HG02884 (cell line): ENCODE measurements around the gene GATA3.

Source experiments
- ATAC-seq: cut with Tn5 transposase; IDR thresholded peaks from one replicate; pipeline ENCODE4 v1.9.1; 2021; ENCODE audit warnings: mild to moderate bottlenecking, moderate library complexity; ENCODE audit not compliant: unreplicated experiment

GATA3 gene

DNA sequence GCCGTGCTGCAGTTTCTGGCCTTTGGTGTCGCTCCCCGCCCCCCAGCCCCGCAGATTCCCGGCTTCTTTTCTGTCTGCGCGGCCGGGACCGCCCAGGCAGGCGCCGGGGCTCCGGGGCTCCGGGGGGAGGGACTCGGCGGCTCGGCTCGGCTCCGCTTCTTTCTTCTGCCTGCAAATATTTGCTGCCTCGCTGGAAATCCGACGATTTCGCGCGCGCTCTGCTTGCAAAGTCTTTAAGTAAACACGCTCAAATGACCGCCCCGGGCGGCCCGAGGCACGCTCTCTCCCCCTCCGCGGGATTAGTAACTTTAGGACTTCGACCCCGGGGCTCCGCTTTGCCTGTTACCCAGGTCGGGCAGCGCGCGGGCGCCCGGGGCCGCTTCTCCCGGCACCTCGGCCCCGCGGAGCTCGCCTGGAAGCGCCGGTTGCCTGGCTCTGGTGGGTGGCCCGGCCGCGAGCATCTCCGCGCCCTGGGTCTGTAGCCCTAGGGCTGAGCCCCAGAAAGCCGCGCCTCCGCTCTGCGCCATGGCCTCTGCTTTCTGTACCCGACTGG lies 3.9 kb upstream of the GATA3 start:
- ATAC-seq = no peak

DNA sequence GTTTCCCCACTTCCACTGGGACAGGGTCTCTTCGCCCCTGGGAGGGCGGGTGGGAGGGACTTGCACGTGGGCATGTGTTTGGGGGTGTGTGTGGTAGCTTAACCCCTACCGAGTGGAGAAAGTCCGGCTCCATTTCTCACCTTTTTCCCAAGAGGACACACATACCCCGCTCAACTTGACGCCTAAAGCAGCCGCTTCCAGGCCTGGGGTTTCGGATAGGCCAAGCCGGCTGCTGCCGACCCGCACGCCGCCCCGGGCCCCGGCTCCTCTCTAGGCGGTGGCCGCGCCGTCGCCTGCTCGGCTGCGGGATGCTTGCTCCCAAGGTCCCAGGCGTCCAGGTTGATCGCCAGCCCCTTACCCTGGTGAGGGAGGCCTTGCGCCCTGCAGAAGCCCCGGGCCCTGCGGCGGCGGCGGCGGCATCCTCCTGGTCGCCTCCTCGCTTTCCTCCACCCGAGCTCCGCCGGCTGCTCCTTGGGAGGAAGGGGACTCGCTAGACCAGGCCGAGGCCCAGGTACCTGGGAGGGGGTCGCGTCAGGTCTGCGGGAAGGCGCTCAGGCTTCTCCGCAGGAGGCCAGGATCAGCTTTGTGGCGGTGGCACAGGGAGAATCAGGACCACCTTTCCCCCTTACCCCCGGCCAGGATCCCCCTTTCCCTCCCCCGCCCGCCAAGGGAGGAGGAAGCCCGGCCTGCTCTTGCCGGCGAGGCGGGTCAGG lies 3.2 kb upstream of the GATA3 start:
- ATAC-seq = no peak

DNA sequence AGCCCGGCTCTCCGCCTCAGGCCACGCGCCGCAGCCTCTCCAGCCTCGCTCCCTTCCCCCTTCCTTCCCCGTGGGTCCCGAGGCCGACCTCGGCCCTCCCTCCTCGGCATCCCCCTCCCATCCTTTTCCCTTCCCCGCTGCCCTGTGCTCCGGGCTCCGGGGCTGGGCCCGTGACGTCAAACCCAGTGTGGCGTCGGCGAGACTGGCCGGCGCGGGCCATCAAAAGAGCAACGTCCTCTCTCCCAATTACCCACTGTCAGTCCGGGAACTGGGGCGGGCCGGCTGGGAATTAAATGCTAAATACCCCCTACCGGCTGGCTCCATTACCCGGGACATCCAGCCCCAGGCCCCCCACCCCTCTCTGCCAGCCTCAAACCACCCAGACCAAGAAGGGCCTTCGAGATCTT lies 2.6 kb upstream of the GATA3 start:
- no peak for ATAC-seq

DNA sequence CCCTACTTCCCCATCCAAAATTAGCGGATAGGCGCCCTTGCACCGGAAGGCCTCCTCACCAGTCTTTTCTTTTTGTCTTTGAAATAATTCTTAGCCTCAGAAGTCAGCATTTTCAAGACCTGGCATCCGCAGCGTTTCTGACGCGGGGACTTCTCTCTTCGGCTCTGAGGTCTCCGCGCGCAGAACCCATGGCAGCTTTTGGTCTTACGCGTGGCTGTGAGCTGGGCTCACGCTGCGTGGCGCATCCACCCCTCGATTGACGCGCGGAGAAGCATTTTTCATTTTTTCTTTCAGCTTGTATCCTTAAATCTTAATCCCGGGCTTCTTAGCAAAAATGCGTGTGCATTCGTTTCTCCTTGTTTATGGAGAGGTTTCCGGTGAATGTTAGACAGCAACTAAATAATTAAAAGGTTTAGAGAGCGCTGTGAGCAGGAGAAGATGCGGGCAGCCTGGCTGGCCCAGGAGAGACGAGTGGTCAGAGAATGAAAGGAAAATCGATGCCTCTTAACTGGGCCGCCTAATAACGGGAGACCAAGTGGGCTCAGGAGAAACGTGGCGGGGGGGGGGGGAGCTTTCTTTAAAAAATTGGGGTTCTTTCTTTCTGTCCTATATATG lies 2.0 kb upstream of the GATA3 start:
- ATAC-seq = no peak

DNA sequence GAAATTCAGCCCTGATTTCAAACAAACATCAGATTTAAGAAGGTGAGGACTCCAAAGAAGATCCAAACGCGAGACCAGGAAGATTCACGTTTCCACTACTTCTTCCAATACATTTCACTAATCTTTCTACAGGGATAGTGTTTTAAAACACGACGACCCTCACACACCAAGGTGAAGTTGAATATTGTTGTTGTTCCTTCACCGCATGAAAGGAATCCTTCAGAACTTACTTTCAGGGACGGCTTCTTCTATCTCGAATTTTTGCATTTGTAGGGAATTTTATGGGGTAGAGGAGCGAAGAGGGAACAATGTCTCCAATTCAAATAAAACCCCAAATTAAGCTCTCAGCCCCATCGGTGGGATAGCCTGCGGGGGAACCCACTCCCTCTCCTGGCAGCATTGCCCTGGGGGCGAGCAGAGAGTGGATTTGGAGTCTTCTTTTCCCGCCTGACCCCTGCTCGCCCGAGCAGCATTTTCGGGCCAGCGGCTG lies 1.5 kb upstream of the GATA3 start:
- ATAC-seq = no peak

DNA sequence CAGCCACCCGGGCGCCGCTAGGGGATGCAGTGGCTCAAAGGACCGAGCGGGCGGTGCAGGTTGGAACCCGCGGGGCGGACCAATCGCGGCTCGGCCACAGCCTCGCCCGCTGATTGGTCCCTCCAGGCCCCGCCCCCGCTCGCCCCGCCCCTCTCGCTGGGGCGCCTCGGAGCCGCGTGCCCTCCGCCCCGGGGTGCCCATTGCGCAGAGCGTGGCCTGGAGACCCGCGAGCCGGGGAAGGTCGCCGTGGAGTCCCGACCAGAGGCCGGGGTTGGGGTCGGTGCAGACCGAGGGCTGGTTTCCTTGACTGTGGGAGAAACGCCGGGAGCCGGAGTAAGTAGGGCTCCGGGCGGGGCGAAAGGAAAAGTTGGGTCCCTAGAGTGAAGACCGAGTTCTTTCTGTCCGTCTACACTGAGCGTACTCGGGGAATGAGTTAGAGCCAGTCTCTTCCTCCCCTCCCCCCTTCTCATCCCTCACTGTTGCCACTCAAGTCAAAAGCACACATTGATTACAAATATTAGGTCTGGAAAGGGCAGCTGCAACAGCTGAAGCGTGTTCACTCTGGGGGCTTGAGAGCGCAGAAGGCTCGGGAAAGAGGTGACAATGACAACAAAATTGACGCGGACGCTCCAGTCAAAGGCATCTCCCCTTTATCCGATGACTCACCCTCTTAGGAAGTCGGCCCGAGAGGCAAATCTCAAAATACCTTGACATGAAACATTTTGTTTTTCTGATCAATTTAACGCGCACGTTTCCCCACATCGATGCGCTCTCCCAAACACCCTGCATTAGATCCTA lies 843 bp upstream of the GATA3 start:
- peak; percentile 49 for ATAC-seq

DNA sequence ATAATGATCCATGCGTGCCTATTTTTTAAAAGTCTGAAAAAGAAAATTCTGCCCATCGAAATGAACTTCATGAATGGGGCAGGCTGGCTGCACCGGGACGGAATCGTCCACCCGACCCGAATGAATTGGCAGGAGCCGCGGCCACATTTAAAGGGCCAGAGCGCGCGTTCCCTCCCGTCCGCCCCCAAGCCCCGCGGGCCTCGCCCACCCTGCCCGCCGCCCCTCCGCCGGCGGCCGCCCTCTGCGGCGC lies 319 bp upstream of the GATA3 start:
- ATAC-seq = peak; percentile 2

DNA sequence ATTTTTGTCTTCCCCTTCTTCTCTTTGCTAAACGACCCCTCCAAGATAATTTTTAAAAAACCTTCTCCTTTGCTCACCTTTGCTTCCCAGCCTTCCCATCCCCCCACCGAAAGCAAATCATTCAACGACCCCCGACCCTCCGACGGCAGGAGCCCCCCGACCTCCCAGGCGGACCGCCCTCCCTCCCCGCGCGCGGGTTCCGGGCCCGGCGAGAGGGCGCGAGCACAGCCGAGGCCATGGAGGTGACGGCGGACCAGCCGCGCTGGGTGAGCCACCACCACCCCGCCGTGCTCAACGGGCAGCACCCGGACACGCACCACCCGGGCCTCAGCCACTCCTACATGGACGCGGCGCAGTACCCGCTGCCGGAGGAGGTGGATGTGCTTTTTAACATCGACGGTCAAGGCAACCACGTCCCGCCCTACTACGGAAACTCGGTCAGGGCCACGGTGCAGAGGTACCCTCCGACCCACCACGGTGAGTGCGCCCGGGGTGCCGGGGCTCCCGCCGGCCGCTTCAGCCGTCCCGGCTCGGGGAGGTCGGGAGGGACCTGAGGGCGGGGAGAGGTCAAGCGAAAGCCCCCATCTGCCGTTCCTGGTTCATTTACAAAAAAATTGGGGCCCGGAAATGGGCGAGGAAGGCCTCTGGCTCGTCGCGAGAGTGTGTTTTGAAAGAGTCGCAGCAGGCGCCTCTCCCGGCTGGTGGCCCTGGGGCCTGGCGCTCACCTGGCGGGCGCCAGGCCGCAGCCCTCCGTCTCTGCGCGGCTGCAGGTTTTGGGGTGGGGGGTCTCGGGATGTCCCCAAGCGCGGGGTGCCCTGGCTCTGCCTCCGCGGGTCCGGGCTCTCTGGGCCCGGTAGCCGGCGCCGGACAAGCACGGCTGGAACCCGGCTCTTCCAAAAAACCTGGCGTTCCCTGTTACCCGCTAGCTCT lies 1.2 kb downstream of the GATA3 start:
- no peak for ATAC-seq

DNA sequence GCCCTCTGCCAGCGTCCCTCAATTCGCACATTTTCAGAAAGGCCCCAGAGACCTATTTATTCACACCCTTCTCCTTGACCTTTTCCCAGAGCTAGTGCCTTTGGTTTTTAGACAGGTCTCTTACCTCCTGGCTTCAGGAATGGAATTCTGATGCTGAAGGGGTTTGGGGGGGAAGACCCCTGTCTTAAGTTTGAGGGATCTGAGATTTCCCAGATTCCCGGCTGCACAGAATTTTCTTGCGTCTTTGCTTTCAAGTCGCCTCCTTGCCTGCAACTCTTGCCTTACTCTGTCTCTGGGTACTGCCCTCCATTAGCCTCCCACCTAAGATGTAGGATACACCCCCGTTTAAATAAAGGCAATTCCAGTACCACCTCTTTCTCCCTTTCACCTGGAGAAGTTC lies 1.9 kb downstream of the GATA3 start:
- no peak for ATAC-seq

DNA sequence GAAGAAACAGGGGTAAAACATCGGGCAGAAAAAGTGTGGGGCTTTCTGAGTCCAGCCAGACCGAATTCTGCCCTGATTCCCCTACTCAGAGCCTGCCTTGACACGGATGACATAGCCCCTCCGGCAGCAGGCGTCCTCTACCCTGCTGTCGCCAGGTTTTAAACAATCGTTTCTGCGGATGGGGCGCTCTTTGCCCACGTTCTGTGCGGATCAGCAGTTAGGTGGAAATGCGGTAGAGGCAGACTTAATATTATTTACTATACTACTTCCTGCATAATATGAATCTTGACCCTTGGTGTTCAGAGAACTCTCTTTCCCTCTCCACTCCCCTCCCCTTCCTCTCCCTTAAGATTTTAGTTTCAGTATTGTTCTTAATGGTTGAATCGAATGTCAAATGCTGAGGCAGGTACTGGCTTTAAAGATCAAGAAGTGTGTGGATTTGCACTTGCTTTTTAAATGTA lies 2.4 kb downstream of the GATA3 start:
- ATAC-seq = peak; percentile 27

DNA sequence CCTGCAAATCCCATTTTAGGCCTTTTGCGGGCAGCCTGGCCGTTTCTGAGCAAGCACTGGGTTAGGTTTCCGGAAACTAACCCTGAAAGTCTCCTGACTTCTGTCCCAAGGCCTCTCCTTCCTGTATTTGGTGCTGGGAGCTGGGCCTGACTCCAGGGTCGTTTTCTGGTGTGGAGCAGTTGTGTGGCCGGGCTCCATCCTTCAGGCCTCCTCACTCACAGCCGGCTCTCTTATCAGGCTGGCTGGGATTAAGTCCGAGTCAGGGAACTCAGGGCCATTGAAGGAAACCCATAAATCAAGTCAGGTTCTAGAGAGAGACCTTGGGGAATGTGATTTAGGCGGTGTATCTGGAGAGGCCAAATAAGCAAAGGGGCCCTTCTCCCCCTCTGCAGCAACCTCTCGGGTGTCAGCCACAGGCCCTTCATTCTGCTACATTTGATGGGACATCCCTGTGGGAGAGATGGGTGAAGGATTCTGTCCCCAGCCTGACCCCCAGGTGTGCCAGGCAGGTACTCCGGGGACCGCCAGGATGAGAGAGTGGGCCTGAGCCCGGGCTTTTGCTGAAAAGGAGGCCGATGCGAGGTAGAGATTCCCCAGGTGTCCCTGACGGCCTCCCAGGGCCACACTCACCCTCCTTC lies 3.3 kb downstream of the GATA3 start:
- ATAC-seq = no peak

DNA sequence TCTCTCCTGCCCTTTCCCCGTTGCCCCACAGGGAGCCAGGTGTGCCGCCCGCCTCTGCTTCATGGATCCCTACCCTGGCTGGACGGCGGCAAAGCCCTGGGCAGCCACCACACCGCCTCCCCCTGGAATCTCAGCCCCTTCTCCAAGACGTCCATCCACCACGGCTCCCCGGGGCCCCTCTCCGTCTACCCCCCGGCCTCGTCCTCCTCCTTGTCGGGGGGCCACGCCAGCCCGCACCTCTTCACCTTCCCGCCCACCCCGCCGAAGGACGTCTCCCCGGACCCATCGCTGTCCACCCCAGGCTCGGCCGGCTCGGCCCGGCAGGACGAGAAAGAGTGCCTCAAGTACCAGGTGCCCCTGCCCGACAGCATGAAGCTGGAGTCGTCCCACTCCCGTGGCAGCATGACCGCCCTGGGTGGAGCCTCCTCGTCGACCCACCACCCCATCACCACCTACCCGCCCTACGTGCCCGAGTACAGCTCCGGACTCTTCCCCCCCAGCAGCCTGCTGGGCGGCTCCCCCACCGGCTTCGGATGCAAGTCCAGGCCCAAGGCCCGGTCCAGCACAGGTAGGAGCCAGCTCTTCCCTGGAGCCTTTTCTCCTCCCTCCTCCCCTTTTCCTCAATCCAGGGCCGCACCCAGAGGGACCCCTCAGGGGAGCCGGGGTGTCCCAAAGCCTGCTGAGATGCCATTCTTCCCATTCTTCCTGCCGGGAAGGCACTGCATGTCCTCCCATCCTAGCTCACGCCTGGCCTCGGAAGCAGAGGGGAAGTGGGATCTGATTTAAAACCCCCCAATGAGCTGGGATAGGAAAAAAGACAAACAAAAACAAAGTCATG lies 4.0 kb downstream of the GATA3 start:
- no peak for ATAC-seq

DNA sequence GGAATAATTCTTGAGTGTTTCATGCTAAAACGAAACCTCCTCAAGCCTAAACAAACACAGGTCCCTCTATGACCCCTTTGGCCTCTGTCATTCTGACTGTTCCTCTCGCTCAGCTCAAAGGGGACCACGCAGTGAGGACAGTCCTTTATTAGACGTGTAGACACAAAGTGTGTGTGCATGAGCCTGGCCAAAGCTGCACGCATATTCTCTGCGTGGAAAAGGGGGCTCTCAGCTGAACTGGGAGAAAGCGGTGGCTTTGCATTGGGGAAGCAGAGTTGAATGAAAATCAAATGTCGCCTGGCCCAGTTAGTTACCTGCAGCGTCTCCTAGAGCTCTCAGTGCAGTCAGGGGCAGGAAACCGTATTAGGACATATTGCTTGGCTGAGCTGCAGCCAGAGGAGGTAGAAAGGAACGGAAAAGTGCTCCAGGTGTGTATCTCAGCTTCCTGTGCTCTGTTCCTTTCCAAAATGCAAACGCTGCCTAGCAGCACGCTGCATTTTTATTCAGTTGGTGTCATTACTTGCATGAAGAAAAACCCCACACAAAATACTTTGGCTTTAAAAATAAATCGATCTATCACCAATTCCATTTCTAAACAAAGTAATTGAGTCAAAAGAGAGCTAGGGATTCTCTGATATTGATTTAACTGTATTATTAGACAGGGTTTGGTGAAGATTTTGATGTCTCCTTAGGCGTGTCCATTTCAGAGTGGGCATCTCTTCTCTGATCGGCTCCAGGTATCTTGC lies 4.9 kb downstream of the GATA3 start:
- ATAC-seq = no peak

DNA sequence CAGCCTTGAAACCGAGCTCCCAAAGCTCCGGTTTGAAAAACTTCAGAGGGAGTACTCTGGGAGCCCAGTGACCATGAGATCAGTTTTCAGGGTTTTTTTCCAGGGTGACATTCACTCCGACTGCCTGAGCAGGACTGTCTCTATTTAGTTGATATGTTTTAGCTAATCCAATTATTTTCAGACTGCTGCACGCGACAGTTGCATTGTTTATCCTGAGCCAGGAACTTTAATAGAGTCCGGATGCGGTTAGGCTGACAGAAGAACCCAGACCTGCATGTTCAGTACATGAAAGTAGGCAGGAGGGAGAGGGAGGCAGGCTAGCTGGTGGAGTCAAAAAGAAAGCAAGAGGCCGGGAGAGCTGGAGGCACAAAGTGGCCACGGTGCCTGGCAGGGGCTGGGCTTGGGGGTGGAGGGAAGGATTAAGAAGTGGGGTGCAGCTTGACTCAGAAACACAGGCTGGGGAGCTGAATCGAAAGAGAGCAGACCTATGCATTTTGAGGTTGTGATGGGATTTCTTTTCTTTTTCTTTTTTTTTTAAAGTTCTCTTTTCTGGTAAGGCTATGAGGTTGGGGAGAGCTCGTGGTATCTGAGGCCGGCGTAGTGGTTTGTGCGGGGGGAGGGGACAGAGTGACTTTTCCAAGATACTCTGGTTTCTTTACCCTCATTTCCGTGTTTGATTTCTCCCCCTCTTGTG lies 5.7 kb downstream of the GATA3 start:
- peak; percentile 41 for ATAC-seq

DNA sequence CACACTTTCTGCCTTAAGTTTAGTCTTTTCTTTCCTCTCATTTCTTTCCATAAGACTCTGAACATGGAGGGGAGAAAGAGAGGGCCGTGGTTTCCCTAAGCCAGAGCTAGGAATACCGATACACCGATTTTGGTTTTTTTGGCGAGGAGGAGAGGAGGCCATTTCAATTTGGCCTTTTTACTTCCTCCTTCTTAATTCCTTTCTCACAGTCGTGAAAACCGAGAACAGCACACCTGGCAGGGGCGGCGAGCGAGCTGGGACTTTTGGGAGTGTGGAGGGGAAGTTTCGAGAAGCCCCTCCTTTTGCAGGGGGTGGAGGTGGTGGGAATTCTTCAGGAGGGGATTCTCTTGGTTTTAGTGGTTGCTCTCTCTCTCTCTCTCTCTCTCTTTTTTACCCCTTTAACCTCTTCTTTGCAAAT lies 6.2 kb downstream of the GATA3 start:
- no peak for ATAC-seq

DNA sequence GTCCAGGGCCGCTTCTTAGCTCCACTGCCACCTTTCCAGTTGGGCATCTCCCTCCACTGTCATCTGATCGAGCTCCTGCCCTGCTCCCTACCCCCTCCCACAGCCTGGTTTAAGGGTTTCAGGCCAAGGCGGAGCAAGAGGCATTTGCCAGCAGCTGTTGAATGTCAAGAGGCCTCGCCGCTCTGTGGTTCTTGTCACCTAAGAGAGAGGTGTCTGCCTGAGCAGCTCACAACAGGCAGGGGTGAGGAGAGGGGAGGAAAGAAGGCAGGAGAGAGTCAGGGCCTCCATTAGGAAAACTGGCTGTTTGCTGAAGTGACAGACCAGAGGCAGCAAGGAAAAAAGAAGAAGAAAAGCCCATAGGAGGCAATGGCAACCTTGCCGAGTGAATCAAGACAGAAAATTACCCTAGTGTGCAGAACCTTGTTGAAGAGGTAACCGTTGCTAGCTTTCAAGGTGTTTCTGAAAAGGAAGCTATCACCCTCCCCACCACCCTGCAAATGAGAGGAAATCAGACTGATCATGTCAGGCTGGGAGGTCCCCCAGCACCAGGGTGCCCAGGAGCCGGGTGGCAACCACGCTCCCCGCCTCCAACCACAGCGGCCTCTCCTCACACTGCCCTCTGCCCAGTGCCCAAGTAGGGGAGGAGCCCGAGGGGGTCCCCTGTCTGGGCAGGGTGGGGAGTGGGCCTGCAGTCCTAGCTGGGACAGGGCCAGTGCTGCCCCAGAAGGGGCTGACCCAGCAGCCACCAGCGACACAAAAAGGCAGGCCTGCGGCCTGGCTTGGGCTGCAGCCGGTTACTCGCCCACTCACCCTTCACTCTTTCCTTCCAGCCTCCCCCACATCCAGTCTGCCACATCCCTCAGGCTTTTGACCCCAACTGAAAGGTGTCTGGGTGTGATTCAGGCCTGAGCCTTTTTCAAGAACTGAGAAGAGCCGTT lies 7.1 kb downstream of the GATA3 start:
- no peak for ATAC-seq
